ENCODE data around the gene TULP4.
A peak's percentile ranks its signal among the peaks of the same experiment; 100 is the strongest.

TULP4 gene

GRCh38 chr6:158322400-158322723 is 10.1 kb downstream of the TULP4 start:
- H3K4me3 ChIP-seq (ENCODE audit: low read depth, low read length): no peak overlapping the region
- no peak for DNase-seq (ENCODE audit: low read depth)

GRCh38 chr6:158322724-158323560 is 10.7 kb downstream of the TULP4 start:
- DNase-seq (ENCODE audit: low read depth): no peak
- TF ChIP-seq, protein P1, sequence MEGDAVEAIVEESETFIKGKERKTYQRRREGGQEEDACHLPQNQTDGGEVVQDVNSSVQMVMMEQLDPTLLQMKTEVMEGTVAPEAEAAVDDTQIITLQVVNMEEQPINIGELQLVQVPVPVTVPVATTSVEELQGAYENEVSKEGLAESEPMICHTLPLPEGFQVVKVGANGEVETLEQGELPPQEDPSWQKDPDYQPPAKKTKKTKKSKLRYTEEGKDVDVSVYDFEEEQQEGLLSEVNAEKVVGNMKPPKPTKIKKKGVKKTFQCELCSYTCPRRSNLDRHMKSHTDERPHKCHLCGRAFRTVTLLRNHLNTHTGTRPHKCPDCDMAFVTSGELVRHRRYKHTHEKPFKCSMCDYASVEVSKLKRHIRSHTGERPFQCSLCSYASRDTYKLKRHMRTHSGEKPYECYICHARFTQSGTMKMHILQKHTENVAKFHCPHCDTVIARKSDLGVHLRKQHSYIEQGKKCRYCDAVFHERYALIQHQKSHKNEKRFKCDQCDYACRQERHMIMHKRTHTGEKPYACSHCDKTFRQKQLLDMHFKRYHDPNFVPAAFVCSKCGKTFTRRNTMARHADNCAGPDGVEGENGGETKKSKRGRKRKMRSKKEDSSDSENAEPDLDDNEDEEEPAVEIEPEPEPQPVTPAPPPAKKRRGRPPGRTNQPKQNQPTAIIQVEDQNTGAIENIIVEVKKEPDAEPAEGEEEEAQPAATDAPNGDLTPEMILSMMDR (IDR thresholded peaks at IDR 0.05; ENCODE audit: control insufficient read depth, extremely low read depth, insufficient read depth): no peak
- no peak overlapping the region for H3K4me3 ChIP-seq (ENCODE audit: low read depth, low read length)

More at GRCh38 chr6:158322400-158322723, 10.1 kb downstream of the TULP4 start:
- TF ChIP-seq, protein P1 (IDR thresholded peaks at IDR 0.05; ENCODE audit: control insufficient read depth, extremely low read depth, insufficient read depth): no peak

GRCh38 chr6:158323561-158323958 is 11.3 kb downstream of the TULP4 start:
- no peak for DNase-seq (ENCODE audit: low read depth)
- no peak overlapping the region for H3K4me3 ChIP-seq (ENCODE audit: low read depth, low read length)
- TF ChIP-seq, protein P1 (IDR thresholded peaks at IDR 0.05; ENCODE audit: control insufficient read depth, extremely low read depth, insufficient read depth): no peak

- TF ChIP-seq, protein P1 (IDR thresholded peaks at IDR 0.05; ENCODE audit: control insufficient read depth, extremely low read depth, insufficient read depth): no peak
- H3K4me3 ChIP-seq (ENCODE audit: low read depth, low read length): no peak overlapping the region
- DNase-seq (ENCODE audit: low read depth): no peak
Measured at GRCh38 chr6:158324136-158324535, 11.9 kb downstream of the TULP4 start.

DNA sequence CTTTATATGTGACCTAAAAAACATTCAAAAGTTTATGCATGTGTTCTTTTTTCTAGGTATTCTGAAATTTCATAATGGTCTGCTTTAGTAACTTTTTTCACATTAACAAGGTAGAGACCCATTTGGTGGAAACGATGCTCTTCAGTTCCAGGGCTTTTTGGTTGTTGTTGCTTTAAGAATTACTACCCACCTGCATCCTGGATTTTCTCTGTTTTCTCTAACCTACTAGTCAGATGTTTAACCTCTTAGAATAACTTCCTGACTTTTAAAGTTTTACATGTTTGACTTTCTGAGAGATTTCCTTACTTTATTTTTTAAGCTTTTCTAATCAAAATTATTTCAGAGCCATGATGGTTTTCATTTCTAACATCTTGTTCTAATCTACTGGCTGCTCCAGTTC is 14.9 kb downstream of the TULP4 start:
- DNase-seq (ENCODE audit: low read depth): no peak
- H3K4me3 ChIP-seq (ENCODE audit: low read depth, low read length): no peak overlapping the region
- TF ChIP-seq, protein P1 (IDR thresholded peaks at IDR 0.05; ENCODE audit: control insufficient read depth, extremely low read depth, insufficient read depth): no peak

DNA sequence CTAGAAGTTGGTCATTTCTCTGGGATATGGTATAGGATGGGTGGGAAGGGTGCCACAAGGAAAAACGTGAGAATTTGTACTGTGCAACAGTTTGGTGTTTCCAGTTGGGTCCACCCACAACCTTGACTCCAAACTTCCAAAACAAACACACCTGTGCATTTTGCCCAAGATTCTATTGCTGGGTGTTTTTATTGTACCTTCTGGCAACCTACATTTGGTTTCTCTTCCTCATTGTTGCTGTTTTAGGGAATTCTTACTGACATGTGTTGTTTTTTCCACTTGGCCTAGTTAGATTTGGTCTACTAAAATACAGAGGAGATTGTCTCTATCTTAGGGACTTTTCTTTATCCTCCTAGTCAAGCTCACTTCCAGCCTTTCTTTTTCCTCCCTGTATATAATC is 16.7 kb downstream of the TULP4 start:
- TF ChIP-seq, protein P1 (IDR thresholded peaks at IDR 0.05; ENCODE audit: control insufficient read depth, extremely low read depth, insufficient read depth): no peak
- H3K4me3 ChIP-seq (ENCODE audit: low read depth, low read length): no peak overlapping the region
- DNase-seq (ENCODE audit: low read depth): peak; percentile 27

- TF ChIP-seq, protein P1 (IDR thresholded peaks at IDR 0.05; ENCODE audit: control insufficient read depth, extremely low read depth, insufficient read depth): no peak
- no peak overlapping the region for H3K4me3 ChIP-seq (ENCODE audit: low read depth, low read length)
- no peak for DNase-seq (ENCODE audit: low read depth)
Measured at GRCh38 chr6:158329531-158329930, 17.3 kb downstream of the TULP4 start.
